ENCODE data around the gene EPB41L1.

Gene EPB41L1

DNA sequence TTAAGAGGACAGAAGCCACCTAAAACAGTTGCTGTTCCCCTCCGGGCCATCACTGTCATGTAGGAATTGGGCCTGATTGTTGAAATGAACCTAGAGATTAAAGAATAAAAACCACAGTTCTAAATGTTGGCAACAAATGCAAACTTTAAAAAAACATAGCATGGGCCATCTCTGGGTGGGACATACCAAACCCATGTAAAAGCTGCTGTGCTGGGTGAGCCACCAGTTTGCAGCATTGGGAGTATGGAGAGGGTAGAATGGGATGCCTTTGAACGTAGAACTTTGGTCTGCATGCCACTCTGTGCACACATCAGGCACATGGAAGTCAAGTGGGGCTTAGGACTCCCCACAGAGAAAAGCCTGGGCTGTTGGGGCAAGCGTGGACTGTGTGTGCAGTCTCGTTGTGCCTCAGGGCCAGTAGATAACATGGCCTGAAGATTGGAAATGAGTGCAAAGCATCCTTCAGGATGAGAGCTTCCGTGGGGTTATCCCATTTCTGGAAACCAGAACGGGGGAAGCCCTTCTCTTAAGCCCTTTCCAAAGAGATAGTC lies 28.1 kb downstream of the EPB41L1 start:
- DNase-seq (ENCODE audit: extremely low read depth, insufficient read length), result no peak
- Histone ChIP-seq H3K36me3 (ENCODE audit: control insufficient read depth, insufficient read depth, low read length) (no peaks in the 10 kb centered on the region), H3K27me3 (replicated peaks; ENCODE audit: control insufficient read depth, insufficient read depth, low read length) (no peaks in the 10 kb centered on the region; the same call in 1 of the 2 replicates), H3K4me3 (replicated peaks; ENCODE audit: low read depth, low read length) (no peak overlapping the region)
- TF ChIP-seq, protein P1, sequence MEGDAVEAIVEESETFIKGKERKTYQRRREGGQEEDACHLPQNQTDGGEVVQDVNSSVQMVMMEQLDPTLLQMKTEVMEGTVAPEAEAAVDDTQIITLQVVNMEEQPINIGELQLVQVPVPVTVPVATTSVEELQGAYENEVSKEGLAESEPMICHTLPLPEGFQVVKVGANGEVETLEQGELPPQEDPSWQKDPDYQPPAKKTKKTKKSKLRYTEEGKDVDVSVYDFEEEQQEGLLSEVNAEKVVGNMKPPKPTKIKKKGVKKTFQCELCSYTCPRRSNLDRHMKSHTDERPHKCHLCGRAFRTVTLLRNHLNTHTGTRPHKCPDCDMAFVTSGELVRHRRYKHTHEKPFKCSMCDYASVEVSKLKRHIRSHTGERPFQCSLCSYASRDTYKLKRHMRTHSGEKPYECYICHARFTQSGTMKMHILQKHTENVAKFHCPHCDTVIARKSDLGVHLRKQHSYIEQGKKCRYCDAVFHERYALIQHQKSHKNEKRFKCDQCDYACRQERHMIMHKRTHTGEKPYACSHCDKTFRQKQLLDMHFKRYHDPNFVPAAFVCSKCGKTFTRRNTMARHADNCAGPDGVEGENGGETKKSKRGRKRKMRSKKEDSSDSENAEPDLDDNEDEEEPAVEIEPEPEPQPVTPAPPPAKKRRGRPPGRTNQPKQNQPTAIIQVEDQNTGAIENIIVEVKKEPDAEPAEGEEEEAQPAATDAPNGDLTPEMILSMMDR (IDR thresholded peaks at IDR 0.05; ENCODE audit: insufficient read depth, low read length, poor library complexity, severe bottlenecking), result no peak

DNA sequence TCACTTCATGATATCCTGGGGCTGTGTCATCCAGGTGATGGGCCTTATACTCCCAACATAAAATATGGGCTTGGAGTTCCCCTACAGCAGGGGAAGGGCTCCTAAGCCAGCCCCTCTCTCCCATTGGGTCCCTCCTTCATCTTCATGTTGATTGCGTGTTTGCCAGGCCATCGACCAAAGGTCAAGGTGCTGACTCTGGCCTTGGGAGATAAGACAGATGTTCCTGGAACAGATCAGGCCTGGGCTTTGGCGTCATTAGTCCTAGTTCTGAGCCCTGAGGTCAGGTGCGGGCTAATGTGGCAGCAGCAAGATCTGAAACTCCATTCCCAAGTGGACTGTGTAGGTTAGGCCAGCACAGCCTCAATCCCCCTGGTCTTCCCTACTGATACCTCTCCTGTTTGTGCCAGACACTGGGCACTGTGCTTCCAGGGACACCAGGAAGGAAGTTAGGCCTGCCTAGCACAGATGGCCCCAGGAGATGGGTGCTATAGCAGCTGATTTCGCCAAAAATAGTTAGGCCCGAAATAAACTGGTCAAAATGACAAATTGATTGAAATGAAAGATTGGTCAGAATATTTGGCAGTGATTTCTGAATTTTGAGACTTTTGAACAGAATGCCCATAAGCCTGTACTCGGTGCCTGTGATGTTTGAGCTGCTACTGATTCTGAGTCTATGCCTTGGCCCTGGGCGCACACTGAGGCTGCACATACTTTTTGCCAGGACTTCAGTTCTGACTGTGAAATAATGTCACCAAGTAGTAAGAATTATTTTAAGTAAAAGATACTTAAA lies 28.8 kb downstream of the EPB41L1 start:
- no peaks in the 10 kb centered on the region for H3K36me3 ChIP-seq (ENCODE audit: control insufficient read depth, insufficient read depth, low read length)
- H3K4me3 ChIP-seq (replicated peaks; ENCODE audit: low read depth, low read length), result no peak overlapping the region
- DNase-seq (ENCODE audit: extremely low read depth, insufficient read length), result no peak
- TF ChIP-seq, protein P1 (IDR thresholded peaks at IDR 0.05; ENCODE audit: insufficient read depth, low read length, poor library complexity, severe bottlenecking), result no peak
- no peaks in the 10 kb centered on the region; the same call in 1 of the 2 replicates for H3K27me3 ChIP-seq (replicated peaks; ENCODE audit: control insufficient read depth, insufficient read depth, low read length)

DNA sequence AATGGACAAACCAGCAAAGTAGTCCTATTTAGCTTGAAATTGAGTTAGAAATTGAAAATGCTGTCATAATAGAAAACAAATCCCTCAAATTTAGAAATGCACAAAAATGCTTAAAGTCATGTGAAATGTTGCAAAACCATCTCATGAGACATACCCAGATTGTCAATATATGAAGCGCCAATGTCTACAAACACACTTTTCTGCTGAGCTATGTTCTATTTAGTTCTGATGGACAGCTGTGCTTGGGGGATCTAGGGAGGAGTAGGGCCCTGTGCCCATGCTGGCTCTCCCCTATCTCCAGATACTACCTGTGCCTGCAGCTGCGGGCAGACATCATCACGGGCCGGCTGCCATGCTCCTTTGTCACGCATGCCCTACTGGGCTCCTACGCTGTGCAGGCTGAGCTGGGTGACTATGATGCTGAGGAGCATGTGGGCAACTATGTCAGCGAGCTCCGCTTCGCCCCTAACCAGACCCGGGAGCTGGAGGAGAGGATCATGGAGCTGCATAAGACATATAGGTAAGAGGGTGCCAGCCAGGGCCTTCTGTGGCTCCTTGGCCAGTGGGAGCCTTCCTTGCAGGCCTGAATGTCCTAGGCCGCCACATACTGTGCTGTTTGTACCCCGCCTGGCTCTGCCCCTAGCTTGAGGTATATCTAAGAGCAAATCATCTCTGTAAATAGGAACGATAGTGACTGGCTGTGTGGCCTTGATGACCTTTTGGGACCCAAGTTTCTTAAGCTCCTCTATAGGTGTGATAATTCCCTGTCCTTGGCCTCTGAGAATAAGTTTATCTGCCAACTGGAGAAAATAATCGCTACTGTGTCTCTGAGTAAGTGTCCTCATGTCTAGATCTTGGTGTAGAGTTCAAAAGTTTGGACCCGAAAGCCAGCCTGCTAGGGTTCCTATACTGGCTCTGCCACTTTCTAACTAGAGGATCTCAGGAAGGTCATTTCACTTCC lies 30.6 kb downstream of the EPB41L1 start:
- H3K36me3 ChIP-seq (ENCODE audit: control insufficient read depth, insufficient read depth, low read length), result no peaks in the 10 kb centered on the region
- TF ChIP-seq, protein P1 (IDR thresholded peaks at IDR 0.05; ENCODE audit: insufficient read depth, low read length, poor library complexity, severe bottlenecking), result no peak

DNA sequence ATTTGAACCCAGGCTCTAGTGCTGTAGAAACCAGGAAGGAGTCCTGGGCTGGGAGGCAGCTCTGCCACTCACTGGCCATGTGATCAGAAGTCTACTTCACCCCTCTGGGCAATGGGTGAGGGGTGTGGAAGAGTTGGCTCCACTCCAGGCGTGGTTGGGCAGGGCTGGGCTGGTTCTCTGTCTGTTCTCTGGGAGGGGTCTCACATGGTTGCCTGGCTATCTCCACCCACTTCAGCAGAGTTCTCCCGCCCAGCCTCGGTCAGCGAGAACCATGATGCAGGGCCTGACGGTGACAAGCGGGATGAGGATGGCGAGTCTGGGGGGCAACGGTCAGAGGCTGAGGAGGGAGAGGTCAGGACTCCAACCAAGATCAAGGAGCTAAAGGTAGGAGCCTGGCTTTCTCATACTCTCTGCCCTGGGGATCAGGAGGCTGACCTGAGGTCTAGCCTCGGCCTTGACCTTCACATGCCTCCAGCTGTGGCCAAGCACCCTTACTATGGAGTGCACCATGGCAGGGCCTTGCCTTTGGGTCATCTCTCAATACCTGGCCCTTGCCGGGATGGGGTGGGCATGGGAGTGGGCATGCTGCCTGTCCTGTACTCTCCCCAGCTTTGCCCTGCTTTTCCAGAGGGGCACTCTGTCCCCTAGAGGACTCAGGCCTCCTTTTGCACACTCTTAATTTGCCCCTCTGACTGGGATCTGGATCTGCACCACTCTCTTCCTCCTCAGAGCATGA lies 39.6 kb downstream of the EPB41L1 start:
- DNase-seq (ENCODE audit: extremely low read depth, insufficient read length), result no peak
- Histone ChIP-seq H3K36me3 (ENCODE audit: control insufficient read depth, insufficient read depth, low read length) (no peaks in the 10 kb centered on the region), H3K4me3 (replicated peaks; ENCODE audit: low read depth, low read length) (no peak overlapping the region), H3K27me3 (replicated peaks; ENCODE audit: control insufficient read depth, insufficient read depth, low read length) (peaks cover 6% of the 10 kb centered on the region)
- TF ChIP-seq, protein P1 (IDR thresholded peaks at IDR 0.05; ENCODE audit: insufficient read depth, low read length, poor library complexity, severe bottlenecking), result no peak

More for the DNA sequence above, 30.6 kb downstream of the EPB41L1 start:
- DNase-seq (ENCODE audit: extremely low read depth, insufficient read length), result no peak
- no peak overlapping the region for H3K4me3 ChIP-seq (replicated peaks; ENCODE audit: low read depth, low read length)
- no peaks in the 10 kb centered on the region for H3K27me3 ChIP-seq (replicated peaks; ENCODE audit: control insufficient read depth, insufficient read depth, low read length)

DNA sequence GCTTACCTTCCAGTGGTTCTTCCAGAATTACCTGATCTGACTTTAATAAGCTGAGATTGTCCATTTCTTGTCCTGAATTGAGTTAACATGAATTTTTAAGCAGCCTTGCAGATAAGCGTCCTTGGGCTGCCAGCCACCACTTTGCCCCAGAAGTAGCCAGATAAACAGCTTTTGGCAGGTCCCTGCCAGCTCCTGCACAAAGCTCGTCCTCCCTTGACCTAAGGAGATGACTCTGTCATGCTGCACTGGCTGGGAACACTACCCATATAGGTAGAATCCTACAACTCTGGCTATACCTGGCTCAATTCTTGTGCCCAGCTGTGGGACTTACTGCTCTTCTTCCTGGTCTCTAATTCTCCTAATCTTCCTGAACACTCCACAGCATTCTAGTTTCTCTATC lies 42.1 kb downstream of the EPB41L1 start:
- H3K4me3 ChIP-seq (replicated peaks; ENCODE audit: low read depth, low read length), result no peak overlapping the region
- DNase-seq (ENCODE audit: extremely low read depth, insufficient read length), result no peak
- no peaks in the 10 kb centered on the region for H3K36me3 ChIP-seq (ENCODE audit: control insufficient read depth, insufficient read depth, low read length)
- TF ChIP-seq, protein P1 (IDR thresholded peaks at IDR 0.05; ENCODE audit: insufficient read depth, low read length, poor library complexity, severe bottlenecking), result no peak
- peaks cover 8% of the 10 kb centered on the region for H3K27me3 ChIP-seq (replicated peaks; ENCODE audit: control insufficient read depth, insufficient read depth, low read length)

Measured in GM06990 (cell line).